Measurements from ENCODE around the gene C17orf58.
"Not testable (repeated sequence)": the region's sequence is repeated elsewhere in the genome, so short reads cannot be mapped to it uniquely, and the experiment has no call there.

C17orf58 gene

GRCh38 chr17:67996301-67997171 is at the start of gene C17orf58:
Gene C17orf58, minus strand, starts transcription at chr17:67996469. Its CDS starts 271 bp downstream, at chr17:67996198.
- DNase-seq (ENCODE audit: low read depth), result not testable (repeated sequence)

DNA sequence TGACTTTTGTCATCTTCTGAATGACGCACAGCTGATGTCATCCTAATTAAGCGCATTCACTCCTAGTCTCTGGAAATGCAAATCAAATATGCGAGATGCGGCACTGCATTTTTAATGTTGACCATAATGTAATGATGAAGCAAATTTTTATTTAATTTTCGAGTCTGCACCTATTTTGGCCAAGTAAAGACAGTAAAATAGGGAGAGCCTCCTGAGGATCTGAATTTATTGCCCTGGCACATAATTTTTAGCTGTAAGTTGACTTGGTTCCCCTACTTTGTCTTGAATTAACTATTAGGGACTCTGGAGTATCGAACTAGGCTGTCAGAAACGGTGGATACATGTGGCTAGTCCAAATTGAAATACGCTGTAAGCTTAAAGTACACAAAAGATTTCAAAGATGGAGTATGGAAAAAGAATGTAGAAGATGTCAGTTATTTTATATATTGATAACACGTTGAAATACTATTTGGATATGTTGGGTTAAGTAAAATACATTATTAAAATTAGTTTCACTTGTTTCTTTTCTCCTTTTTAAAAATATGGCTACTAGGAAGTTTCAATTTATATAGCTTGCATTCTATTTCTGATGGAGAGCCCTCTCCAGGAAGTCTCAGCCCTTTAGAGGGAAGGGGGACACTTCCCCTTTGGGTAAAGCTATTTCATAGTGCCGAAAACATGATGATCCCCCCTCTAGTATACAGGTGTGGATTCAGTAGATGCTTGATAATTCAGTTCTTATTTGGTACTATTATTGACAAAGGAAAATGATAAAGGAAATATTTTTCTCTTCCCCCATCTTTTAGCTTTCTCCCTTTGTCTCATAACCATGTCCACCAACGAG is 40.3 kb upstream of the C17orf58 start:
- no peak for DNase-seq (ENCODE audit: low read depth)

DNA sequence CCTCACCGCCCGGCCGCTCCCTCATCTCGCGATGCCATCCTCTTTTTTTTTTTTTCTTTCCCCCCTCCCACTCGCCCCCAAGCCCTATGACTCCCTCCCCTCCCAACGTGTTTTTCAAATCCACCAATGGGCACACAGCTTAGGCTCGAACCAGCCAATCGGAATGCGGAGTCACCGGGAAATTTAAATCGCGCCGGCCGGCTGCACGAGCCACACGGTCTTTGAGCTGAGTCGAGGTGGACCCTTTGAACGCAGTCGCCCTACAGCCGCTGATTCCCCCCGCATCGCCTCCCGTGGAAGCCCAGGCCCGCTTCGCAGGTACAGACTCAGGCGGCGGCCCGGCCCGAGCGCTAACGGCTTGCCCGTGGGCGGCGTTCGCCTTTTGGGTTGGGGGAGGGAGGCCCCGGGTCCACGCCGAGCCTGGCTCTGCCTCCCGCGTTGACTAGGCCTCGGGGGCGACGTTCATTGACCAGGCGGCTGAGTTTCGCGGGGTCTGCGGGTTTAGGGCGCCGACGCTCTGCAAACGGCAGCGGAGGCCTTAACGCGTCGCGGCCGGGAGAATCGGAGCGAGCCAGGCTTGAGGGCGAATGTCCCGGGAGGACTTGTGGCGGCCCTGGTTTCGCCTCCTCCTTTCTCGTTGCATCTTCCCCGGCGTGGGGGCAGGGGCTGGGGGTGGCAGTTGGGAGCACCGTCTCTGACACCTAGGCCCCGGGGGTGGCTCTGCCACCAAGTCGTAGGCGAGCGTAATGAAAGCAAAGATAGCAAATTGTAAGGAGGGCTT is 39.4 kb upstream of the C17orf58 start, which contains the start of gene KPNA2:
Gene KPNA2, plus strand, starts transcription at position 213 of the 781 bp plus-strand sequence. CDS start 1,398 bp downstream, outside the sequence.
- peak; percentile 98 for DNase-seq (ENCODE audit: low read depth)

- no peak for DNase-seq (ENCODE audit: low read depth)
Measured at GRCh38 chr17:68035131-68035522, 38.9 kb upstream of the C17orf58 start.

GRCh38 chr17:68034452-68034776 is 38.1 kb upstream of the C17orf58 start:
- no peak for DNase-seq (ENCODE audit: low read depth)

- DNase-seq (ENCODE audit: low read depth), result peak; percentile 14
Measured at GRCh38 chr17:68033636-68034451, 37.6 kb upstream of the C17orf58 start.

DNA sequence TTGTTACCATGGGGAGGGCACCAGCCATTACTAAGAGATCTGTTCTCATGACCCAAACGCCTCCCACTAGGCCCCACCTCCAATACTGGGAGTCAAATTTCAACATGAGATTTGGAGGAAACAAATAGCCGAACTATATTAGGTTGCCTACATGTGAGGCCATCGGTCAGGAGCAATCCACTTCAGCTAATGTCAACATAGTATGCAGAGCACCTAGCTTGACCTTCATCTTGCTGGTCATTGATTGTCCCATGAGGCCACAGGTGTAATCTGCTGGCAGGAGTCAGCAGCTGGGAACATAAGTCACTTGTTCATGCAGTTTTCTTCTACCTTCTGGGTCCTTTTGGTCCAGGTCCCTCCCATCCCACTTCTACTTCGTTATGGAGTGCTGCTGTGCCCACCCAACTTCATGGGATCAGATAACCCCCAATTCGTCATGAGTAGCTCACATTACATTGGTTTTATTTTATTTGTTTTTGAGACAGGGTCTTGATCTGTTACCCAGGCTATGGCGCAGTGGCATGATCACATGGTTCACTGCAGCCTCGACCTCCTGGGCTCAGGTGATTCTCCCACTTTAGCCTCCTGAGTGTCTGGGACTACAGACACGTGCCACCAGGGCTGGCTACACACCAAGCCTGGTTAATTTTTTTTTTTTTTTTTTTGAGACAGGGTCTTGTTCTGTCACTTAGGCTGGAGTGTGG is 33.4 kb upstream of the C17orf58 start:
- no peak for DNase-seq (ENCODE audit: low read depth)

GRCh38 chr17:68022547-68022946 is 26.3 kb upstream of the C17orf58 start:
- DNase-seq (ENCODE audit: low read depth), result not testable (repeated sequence)

DNA sequence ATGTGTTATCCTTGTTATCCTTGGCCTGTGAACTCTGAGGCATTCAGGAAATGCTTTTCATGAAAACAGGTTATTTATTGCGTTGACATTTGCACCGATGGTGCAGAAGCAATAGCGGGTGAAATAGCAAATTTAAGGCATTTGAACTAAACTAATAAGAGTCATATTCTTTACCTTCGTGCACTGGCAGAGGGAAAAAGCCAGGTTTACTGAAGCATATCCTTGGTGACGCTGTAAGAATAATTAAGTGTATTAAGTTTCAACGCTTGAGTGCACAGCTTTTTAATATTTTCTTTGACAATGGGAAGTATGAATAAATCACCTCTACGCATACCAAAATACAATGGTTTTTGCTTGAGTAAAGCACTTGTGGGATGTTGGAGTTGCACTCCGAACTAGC is 25.7 kb upstream of the C17orf58 start:
- DNase-seq (ENCODE audit: low read depth), result no peak

GRCh38 chr17:68020791-68021190 is 24.5 kb upstream of the C17orf58 start:
- not testable (repeated sequence) for DNase-seq (ENCODE audit: low read depth)

DNA sequence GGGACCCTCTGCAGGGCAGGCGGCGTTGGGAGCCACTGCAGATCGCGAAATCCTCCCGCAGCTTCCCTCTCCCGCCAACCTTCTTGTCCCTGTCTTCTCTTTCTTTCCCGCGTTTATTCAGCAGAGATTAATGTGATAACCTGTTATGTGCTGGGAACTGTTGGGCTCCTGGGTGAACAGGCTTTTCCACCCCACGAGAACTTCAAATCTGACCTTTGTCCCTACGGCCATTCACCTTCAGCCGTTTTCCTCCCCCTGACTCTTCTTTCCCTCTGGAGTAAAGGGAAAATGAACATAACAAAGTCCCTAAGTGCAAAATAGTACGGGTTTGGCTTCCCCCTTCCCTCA is 24.1 kb upstream of the C17orf58 start:
- DNase-seq (ENCODE audit: low read depth), result no peak

DNA sequence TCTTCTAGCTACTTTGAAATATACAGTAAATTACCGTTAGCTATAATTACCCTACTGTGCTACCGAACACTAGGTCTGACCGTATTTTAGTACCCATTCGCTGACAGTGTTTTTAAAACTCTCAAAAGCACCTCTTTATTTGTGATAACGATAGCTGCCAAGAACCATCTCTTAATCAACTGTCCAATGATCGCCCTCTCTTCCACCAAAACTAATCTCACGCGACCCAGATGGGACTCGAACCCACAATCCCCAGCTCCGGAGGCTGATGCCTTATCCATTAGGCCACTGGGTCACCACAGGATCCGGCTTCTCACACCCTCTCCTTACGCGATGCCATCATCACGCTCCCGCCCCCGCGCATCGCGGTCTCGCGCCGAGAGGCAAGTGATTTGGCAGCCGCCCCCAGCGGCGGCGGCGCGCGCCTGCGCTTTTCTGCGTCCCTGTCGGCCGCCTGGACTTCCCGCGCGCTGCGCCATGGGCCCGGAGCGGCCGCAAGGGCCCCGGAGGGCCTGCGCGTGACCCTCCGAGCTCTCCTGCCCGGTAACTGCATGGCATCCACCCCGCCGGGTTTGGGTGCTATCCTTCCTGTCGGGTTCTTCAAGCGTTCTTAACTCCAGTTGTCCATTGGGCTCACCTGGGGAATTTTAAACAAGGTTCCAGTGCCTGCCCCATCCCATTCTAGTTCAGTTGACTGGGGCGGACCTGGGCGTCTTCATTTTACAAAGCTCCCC is 23.6 kb upstream of the C17orf58 start:
- DNase-seq (ENCODE audit: low read depth), result peak; percentile 87

- DNase-seq (ENCODE audit: low read depth), result no peak
Measured at GRCh38 chr17:68019336-68019674, 23.0 kb upstream of the C17orf58 start.

GRCh38 chr17:68018493-68018892 is 22.2 kb upstream of the C17orf58 start:
- DNase-seq (ENCODE audit: low read depth), result not testable (repeated sequence)

- no peak for DNase-seq (ENCODE audit: low read depth)
Measured at GRCh38 chr17:68016838-68017237, 20.6 kb upstream of the C17orf58 start.

DNA sequence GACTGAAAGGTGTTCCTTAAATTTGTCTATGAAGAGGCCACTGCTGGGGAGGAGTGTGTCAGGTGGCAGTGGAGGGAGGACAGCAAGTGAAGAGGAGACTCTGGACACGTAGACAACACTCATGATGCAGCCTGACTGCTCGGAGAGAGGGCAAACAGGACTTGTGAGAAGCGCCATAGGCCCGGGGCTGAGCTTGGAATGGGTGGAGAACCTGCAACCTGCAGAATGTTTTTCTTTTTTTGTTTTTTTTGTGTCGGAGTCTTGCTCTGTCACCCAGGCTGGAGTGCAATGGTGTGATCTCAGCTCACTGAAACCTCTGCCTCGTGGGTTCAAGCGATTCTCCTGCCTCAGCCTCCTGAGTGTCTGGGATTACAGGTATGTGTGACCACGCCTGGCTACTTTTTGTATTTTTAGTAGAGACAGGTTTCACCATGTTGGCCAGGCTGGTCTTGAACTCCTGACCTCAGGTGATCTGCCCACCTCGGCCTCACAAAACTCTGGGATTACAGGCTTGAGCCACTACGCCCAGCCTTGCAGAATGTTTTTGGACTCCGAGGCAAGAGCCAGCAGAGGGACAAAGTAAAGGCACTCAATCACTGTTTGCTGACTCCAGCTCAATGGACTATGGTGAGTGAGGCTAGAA is 18.9 kb upstream of the C17orf58 start:
- DNase-seq (ENCODE audit: low read depth), result no peak

- DNase-seq (ENCODE audit: low read depth), result no peak
Measured at GRCh38 chr17:68013385-68013784, 17.1 kb upstream of the C17orf58 start.

DNA sequence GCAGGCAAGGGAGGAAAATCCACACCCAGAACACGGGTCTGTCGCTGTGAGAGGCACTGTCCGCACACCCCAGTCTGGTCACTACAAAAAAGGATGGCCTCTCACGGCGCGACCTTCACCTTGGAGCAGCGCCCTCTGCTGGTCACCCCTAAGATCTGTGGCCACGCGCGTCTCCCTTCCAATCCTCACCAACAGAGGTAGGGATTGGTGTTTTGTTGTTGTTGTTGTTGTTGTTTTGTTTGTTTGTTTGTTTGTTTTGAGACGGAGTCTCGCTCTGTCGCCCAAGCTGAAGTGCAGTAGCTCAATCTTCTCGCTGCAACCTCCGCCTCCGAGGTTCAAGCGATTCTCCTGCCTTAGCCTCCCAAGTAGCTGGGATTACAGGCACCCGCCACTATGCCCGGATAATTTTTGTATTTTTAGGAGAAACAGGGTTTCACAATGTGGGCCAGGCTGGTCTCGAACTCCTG is 15.0 kb upstream of the C17orf58 start:
- no peak for DNase-seq (ENCODE audit: low read depth)

GRCh38 chr17:68006797-68007196 is 10.5 kb upstream of the C17orf58 start:
- DNase-seq (ENCODE audit: low read depth), result no peak

DNA sequence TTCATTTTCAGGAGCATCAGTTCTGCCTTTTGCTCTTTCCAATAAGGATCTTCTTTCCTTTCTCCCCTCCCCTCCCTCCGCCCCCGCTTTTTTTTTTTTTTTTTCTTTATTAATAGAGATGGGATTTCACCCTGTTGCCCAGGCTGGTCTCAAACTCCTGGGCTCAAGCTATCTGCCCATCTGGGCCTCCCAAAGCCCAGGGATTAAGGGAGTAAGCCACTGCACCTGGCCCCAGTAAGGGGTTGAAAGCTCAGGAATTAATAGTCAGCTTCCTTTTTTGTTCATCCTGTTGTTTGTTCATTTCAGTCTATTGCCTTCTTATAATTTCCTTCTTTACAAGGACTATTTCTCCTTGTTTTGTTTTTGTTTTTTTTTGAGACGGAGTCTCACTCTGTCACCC is 7.9 kb upstream of the C17orf58 start:
- no peak for DNase-seq (ENCODE audit: low read depth)
